Activated CD8-positive, alpha-beta memory T cell treated with anti-CD3 and anti-CD28 coated beads, Interleukin-2, amount 50 U/mL, for 24 hours (primary cell): ENCODE data around the gene HSPBP1.
"Not testable (repeated sequence)": the region's sequence is repeated elsewhere in the genome, so short reads cannot be mapped to it uniquely, and the experiment has no call there.

ENCODE experiments used
- DNase-seq: peaks from one replicate; pipeline ENCODE4 v3.0.0-alpha.2; 2020; ENCODE audit errors: extremely low read depth

The HSPBP1 gene

GRCh38 chr19:55279770-55280643 lies at the start of gene HSPBP1:
HSPBP1 (minus strand) TSS chr19:55280110; CDS start chr19:55279608, 502 bp downstream.
- peak; percentile 85 for DNase-seq

DNA sequence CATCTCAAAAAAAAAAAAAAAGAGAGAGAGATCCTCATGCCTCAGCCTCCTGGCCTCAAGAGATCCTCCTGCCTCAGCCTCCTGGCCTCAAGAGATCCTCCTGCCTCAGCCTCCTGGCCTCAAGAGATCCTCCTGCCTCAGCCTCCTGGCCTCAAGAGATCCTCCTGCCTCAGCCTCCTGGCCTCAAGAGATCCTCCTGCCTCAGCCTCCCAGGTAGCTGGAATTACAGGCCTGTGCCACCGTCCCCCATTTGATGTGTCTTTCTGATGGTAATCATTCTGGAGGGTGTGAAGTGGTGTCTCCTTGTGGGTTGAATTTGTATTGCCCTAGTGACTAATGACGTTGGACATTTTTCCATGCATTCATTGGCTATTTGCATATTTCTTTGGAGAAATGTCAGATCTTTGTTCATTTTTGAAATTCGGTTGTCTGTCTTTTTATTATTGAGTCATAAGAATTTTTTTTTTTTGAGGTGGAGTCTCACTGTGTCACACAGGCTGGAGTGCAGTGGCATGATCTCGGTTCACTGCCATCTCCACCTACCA lies 48.9 kb upstream of the HSPBP1 start:
- not testable (repeated sequence) for DNase-seq

DNA sequence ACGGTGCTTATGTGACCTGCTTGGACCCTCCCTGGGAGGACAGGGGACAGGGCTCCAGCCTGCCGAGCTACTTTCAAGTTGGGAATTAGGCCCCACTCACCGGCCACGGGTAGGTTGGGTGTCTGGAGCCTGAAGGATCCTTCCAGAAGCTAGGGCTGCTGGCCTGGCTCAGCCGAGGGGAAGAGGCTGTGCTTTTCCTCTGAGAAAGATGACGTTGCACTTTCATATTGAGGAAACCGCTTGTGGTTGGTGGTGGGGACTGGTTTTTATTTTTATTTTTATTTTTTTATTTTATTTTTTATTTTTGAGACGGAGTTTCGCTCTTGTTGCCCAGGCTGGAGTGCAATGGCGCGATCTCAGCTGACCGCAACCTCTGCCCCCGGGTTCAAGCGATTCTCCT lies 45.3 kb upstream of the HSPBP1 start, which contains the start of gene TMEM150B:
Gene TMEM150B (minus strand): TSS at position 170 of the 400 bp plus-strand sequence. CDS start 4,305 bp downstream, outside the sequence.
- no peak for DNase-seq

GRCh38 chr19:55324662-55325061 lies 44.8 kb upstream of the HSPBP1 start:
- no peak for DNase-seq

GRCh38 chr19:55322204-55322885 lies 42.4 kb upstream of the HSPBP1 start:
- no peak for DNase-seq

DNA sequence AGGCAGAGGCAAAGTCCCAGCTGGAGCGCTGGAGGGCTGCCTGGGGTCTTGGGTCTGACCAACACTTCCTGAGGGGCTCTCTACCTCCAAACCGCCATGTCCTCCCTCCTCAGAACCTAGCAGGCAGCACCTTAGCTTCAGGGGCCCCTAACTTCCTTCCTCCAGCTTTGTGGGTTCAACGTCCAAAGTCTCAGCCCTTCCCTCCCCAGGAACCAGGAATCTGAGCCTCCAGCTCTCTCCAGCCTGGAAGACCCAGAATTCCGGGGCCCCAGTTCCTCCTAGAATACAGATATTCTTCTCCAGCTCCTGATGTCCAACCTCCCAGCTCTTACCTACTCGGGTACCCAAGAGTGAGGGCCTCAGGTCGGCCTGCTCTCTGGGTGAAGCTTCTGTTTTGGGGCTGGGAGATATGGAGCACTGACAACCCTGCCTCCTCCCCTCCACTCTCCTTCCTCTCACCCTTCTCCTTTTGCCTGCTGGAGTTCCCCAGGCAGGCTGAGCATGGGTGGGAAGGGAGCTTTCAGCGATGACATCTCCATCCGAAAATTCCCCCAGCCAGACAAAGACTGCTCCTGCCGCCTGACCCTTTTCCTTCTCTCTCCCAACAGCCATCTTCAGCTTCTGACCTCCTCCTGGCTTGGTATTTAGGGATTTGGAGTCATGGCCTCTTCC lies 41.7 kb upstream of the HSPBP1 start:
- no peak for DNase-seq

- no peak for DNase-seq
Observed at GRCh38 chr19:55320844-55321419, 41.0 kb upstream of the HSPBP1 start.

GRCh38 chr19:55319785-55320184 lies 39.9 kb upstream of the HSPBP1 start:
- DNase-seq: no peak

DNA sequence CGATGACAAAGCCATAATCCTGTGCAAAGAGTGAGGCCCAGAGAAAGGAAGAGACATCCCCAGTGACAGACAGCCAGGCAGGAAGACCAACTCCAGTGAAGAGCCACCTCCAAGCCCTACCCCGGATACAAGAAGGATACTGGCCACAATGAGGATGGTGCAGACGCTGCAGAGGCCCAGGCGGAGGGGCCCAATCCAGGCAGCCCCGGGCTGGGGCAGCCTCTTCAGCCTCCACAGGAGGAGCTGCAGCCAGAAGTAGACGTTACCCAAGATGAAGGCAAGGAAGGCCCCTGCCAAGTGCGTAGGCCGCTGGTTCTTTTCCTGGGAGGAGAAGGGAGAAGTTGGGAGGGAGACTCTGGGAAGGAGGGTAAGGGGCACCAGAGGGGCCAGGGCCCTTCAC lies 36.7 kb upstream of the HSPBP1 start:
- DNase-seq: no peak

DNA sequence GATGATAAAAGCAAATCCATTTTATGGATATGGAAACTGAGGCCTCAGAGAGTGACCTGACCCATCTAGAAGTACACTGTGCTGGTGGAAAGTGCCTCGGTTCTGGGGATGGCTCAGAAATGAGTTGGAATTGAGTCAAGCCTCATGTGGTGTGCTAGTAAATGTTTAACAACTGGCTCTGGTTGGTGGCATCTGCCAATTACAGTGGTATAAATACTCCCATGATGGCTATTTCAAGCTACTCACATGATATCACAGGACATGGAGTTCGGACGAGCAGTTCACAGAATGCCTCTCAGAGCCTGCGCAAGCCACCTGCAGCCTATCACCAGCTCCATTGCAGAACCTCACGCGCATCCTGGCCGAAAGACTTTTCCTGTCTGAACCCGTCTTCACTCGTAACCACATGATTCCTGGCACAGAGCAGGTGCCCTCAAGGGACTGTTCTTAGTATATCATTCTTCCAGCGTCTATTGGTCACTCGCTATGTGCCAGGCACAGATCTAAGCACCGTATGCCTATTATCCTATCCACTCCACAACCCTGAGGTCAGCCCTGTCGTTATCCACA lies 36.1 kb upstream of the HSPBP1 start:
- DNase-seq: no peak

DNA sequence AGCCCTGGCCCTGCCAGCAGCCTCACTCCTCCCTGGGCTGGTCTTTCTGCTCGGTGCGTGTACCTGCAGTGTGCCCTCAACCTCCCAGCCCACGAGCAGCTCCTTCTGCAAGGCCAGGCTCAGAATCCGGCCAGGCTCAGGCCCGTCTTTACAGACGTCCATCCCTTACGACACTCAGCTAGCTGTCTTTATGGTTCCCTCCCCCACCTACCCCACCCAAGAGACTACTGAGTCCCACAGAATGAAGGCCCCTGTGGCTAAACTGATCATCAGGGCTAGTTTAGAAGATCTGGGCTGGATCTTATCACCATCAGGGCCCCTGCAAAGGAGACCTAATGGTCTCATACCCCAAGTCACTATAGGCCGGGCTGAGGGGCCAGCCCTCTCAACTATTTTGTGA lies 34.5 kb upstream of the HSPBP1 start:
- DNase-seq: no peak

GRCh38 chr19:55312621-55313512 lies 33.0 kb upstream of the HSPBP1 start:
- DNase-seq: no peak

DNA sequence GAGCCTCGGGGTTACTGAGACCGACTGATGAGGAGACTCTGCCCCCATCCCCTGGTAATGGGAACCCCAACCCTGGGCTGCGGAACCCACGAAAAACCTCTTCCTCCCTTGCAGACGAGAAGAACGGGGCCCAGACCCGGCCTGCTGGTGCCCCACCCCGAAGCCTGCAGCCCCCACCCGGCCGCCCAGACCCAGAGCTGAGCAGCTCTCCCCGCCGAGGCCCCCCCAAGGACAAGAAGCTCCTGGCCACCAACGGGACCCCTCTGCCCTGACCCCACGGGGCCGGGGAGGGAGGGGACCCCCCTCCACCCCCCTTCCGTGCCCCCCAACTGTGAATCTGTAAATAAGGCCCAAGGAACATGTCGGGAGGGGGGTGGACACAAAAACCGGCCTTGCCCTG lies 31.9 kb upstream of the HSPBP1 start:
- DNase-seq: no peak

GRCh38 chr19:55311397-55311796 lies 31.5 kb upstream of the HSPBP1 start:
- no peak for DNase-seq

DNA sequence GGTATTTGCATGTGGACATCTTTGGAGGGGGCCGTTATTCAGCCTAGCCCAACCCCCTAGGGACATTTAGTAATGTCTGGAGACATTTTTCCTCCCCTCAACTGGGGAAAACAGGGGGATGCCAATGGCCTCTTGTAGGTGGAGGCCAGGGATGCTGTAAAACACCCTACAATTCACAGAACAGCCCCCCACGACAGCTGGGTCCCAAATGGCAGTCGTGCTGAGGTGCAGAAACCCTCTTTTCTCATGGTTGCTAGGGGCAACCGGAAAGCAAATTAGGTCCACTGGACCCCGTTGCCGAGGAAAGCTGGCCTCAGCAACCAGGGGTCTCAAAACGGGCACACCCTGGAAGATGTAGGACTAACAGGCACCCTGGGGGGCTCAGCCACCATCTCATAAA lies 30.6 kb upstream of the HSPBP1 start:
- no peak for DNase-seq

GRCh38 chr19:55309448-55309847 lies 29.5 kb upstream of the HSPBP1 start:
- DNase-seq: no peak

DNA sequence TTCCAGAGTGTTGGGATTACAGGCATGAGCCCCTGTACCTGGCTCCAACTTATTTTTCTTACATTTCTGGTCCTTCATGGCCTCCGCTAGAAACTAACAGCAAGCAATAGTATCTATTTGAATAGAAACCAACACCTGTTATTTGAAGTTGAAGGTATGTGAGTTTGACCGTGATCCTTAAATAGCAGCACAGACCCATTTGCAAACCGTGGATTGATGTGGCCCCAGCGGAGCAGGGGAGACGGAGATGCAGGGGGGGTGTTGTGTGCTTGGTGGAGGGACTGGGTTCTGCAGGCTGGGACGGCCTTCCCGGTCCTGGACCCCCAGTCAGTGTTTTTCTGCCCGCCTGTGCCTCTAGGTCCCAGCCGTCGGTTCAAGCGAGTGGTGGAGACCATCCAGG lies 28.4 kb upstream of the HSPBP1 start:
- no peak for DNase-seq

GRCh38 chr19:55306712-55307111 lies 26.8 kb upstream of the HSPBP1 start:
- no peak for DNase-seq

DNA sequence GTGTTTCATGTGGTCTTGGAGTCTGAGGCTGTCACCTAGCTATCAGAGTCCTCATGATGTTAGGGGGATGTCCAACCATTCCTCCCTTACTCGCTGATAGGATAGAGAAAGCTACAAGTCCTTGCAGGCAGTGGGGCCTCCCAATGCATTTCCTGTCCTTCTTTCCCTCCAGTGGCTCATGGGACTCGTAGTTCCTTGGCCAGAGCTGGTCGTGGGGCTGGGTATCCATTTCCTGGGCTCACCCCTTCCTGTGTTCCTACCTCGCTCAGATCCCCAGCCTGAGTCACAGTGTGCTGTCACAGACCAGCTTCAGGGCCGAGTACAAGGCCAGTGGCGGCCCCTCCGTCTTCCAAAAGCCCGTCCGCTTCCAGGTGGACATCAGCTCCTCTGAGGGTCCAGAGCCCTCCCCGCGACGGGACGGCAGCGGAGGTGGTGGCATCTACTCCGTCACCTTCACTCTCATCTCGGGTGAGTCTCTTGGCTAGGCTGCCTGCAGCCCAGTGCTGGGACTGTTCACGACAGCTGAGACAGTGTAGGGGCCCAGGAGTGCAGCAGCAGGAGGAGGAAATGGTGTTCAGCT lies 26.2 kb upstream of the HSPBP1 start:
- no peak for DNase-seq

GRCh38 chr19:55305491-55305890 lies 25.6 kb upstream of the HSPBP1 start:
- DNase-seq: peak; percentile 9
